ENCODE measurements around the gene TIMM17A.

The TIMM17A gene

GRCh38 chr1:201928266-201928665, 27.0 kb upstream of the TIMM17A start:
- in situ Hi-C loops (cut with MboI; ENCODE audit: low sequenced_read_pairs, unreplicated experiment): no loop called here
- DNase-seq (ENCODE audit: low spot score): no peak
- TF ChIP-seq, protein P1, sequence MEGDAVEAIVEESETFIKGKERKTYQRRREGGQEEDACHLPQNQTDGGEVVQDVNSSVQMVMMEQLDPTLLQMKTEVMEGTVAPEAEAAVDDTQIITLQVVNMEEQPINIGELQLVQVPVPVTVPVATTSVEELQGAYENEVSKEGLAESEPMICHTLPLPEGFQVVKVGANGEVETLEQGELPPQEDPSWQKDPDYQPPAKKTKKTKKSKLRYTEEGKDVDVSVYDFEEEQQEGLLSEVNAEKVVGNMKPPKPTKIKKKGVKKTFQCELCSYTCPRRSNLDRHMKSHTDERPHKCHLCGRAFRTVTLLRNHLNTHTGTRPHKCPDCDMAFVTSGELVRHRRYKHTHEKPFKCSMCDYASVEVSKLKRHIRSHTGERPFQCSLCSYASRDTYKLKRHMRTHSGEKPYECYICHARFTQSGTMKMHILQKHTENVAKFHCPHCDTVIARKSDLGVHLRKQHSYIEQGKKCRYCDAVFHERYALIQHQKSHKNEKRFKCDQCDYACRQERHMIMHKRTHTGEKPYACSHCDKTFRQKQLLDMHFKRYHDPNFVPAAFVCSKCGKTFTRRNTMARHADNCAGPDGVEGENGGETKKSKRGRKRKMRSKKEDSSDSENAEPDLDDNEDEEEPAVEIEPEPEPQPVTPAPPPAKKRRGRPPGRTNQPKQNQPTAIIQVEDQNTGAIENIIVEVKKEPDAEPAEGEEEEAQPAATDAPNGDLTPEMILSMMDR (IDR thresholded peaks at IDR 0.05; ENCODE audit: borderline replicate concordance, control extremely low read depth, extremely low read depth, insufficient read depth, missing control alignments): no peak

GRCh38 chr1:201930137-201930536, 25.2 kb upstream of the TIMM17A start:
- TF ChIP-seq, protein P1 (IDR thresholded peaks at IDR 0.05; ENCODE audit: borderline replicate concordance, control extremely low read depth, extremely low read depth, insufficient read depth, missing control alignments): no peak
- no peak for DNase-seq (ENCODE audit: low spot score)
- in situ Hi-C loops (cut with MboI; ENCODE audit: low sequenced_read_pairs, unreplicated experiment): no loop called here

- in situ Hi-C loops (cut with MboI; ENCODE audit: low sequenced_read_pairs, unreplicated experiment): no loop called here
- TF ChIP-seq, protein P1 (IDR thresholded peaks at IDR 0.05; ENCODE audit: borderline replicate concordance, control extremely low read depth, extremely low read depth, insufficient read depth, missing control alignments): no peak
- no peak for DNase-seq (ENCODE audit: low spot score)
These were observed 24.5 kb upstream of the TIMM17A start for GRCh38 chr1:201930803-201931202.

DNA sequence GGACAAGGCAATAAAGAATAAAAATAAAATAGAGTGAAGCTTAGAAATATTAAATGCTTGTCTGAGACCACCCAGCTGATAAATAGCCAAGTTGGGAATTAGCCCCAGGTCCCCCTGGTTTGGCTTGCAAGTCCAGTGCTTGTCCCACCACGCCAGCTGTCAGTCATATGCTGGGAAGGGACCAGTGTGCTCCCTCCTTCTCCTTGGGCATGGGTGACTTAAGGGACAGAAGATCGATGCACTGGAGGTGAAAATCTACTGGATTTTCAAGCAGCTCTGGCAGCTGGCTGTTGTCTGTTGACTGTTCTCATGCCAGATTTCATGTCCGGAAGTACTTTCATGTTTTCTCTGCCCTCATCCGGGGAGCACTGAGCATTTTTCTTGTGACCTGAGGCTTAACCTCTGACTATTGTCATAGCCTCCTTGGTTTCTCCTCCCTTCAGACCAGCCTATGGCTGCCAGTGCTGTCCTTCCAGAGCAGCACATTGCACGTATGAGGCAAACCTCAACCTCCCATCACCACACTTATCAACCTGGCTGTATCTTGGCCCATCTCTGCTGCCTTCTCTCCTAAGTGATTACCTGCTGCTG, 21.4 kb upstream of the TIMM17A start:
- no peak for DNase-seq (ENCODE audit: low spot score)
- TF ChIP-seq, protein P1 (IDR thresholded peaks at IDR 0.05; ENCODE audit: borderline replicate concordance, control extremely low read depth, extremely low read depth, insufficient read depth, missing control alignments): no peak
- in situ Hi-C loops (cut with MboI; ENCODE audit: low sequenced_read_pairs, unreplicated experiment): no loop called here

GRCh38 chr1:201937624-201938213, 17.6 kb upstream of the TIMM17A start:
- no peak for DNase-seq (ENCODE audit: low spot score)
- in situ Hi-C loops (cut with MboI; ENCODE audit: low sequenced_read_pairs, unreplicated experiment): no loop called here
- TF ChIP-seq, protein P1 (IDR thresholded peaks at IDR 0.05; ENCODE audit: borderline replicate concordance, control extremely low read depth, extremely low read depth, insufficient read depth, missing control alignments): no peak

- no peak for DNase-seq (ENCODE audit: low spot score)
- TF ChIP-seq, protein P1 (IDR thresholded peaks at IDR 0.05; ENCODE audit: borderline replicate concordance, control extremely low read depth, extremely low read depth, insufficient read depth, missing control alignments): no peak
- in situ Hi-C loops (cut with MboI; ENCODE audit: low sequenced_read_pairs, unreplicated experiment): no loop called here
These were observed 16.8 kb upstream of the TIMM17A start for GRCh38 chr1:201938440-201939035.

Data from GM13976 (cell line).